Sigmoid colon (tissue), 4 donors: ENCODE results near the gene ZNF100.
"Not testable (repeated sequence)": the region's sequence is repeated elsewhere in the genome, so short reads cannot be mapped to it uniquely, and the experiment has no call there.

ENCODE experiments used
- EP300 ChIP-seq, 4 donors: sonication (generic); formaldehyde crosslinking; IDR thresholded peaks; one replicate each; pipeline ENCODE4 v1.6.1; 2017; ENCODE audit warnings: antibody characterized with exemption in 4 of 4
- POLR2A ChIP-seq, 2 donors: fragments of 450-650 bp; IDR thresholded peaks; one replicate each; pipeline ENCODE4 v1.6.1; 2016; ENCODE audit warnings: antibody characterized with exemption in 2 of 2, mild to moderate bottlenecking in 2 of 2, moderate library complexity in 2 of 2
- POLR2AphosphoS5 ChIP-seq, 4 donors: sonication (generic); formaldehyde crosslinking; IDR thresholded peaks; one replicate each; pipeline ENCODE4 v1.6.1; 2017; ENCODE audit warnings: antibody characterized with exemption in 4 of 4
- TF ChIP-seq, protein P1 (sequence below), 4 experiments: fragments of 450-650 bp in 3 of 4; fragments of 200-600 bp in 1 of 4; IDR thresholded peaks; one replicate each; pipeline ENCODE4 v1.5.1; 2016 to 2019; ENCODE audit warnings: antibody characterized with exemption in 4 of 4, mild to moderate bottlenecking in 3 of 4, moderate library complexity in 2 of 4

DNA sequence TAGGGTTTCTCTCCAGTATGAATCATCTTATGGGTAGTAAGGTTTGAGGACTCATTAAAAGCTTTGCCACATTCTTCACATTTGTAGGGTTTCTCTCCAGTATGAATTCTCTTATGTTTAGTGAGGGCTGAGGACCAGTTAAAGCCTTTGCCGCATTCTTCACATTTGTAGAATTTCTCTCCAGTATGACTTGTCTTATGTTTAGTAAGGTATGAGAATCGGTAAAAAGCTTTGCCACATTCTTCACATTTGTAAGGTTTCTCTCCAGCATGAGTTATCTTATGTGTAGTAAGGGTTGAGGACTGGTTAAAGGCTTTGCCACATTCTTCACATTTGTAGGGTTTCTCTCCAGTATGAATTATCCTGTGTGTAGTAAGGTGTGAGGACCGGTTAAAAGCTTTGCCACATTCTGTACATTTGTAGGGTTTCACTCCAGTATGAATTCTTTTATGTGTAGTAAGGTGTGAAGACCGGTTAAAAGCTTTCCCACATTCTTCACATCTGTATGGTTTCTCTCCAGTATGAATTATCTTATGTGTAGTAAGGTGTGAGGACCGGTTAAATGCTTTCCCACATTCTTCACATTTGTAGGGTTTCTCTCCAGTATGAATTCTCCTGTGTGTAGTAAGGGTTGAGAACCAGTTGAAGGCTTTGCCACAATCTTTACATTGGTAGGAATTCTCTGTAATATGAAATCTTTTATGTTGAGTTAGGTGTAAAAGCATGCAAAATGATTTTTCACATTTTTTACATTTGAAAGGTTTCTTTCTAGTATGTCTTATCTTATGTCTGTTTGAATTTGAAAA lies 40.2 kb downstream of the ZNF100 start:
- TF ChIP-seq, protein P1, sequence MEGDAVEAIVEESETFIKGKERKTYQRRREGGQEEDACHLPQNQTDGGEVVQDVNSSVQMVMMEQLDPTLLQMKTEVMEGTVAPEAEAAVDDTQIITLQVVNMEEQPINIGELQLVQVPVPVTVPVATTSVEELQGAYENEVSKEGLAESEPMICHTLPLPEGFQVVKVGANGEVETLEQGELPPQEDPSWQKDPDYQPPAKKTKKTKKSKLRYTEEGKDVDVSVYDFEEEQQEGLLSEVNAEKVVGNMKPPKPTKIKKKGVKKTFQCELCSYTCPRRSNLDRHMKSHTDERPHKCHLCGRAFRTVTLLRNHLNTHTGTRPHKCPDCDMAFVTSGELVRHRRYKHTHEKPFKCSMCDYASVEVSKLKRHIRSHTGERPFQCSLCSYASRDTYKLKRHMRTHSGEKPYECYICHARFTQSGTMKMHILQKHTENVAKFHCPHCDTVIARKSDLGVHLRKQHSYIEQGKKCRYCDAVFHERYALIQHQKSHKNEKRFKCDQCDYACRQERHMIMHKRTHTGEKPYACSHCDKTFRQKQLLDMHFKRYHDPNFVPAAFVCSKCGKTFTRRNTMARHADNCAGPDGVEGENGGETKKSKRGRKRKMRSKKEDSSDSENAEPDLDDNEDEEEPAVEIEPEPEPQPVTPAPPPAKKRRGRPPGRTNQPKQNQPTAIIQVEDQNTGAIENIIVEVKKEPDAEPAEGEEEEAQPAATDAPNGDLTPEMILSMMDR (IDR thresholded peaks at IDR 0.05) = not testable (repeated sequence)
- TF ChIP-seq EP300, POLR2A, POLR2AphosphoS5 (IDR thresholded peaks at IDR 0.05): not testable (repeated sequence)
